Activated CD4-positive, alpha-beta T cell treated with anti-CD3 and anti-CD28 coated beads, Interleukin-2, amount 10 ng/mL, durations not matched to agents 7 days and 5 days (primary cell): ENCODE measurements around the gene GDF2. TPM values are rescaled to one million over a fixed set of nuclear protein-coding genes. Genes with fewer than 3 reads are reported as not detected.

ENCODE experiments used
- CTCF ChIA-PET: fragments of 350-600 bp; sonication (Branson Sonifier 250); formaldehyde crosslinking; loops from one replicate; lab custom pipeline; 2021; ENCODE audit warnings: antibody characterized with exemption; lab: Charles Lee
- POLR2A ChIA-PET: fragments of 350-600 bp; sonication (Branson Sonifier 250); formaldehyde crosslinking; loops from one replicate; lab custom pipeline; 2021; ENCODE audit warnings: antibody characterized with exemption; lab: Charles Lee
- DNase-seq: peaks from one replicate; pipeline ENCODE4 v3.0.0-alpha.2; 2020
- H3K27ac Mint-ChIP-seq: one replicate; pipeline ENCODE4 v1.8.0; 2021; ENCODE audit warnings: mild to moderate bottlenecking, moderate library complexity, mixed read lengths
- H3K27me3 Mint-ChIP-seq: one replicate; pipeline ENCODE4 v1.8.0; 2021; ENCODE audit warnings: mixed read lengths
- H3K36me3 Mint-ChIP-seq: one replicate; pipeline ENCODE4 v1.8.0; 2021; ENCODE audit warnings: low read depth, mixed read lengths
- H3K4me1 Mint-ChIP-seq: one replicate; pipeline ENCODE4 v1.8.0; 2021; ENCODE audit warnings: mixed read lengths
- H3K4me3 Mint-ChIP-seq: one replicate; pipeline ENCODE4 v1.8.0; 2021; ENCODE audit warnings: mild to moderate bottlenecking, moderate library complexity, mixed read lengths
- H3K9me3 Mint-ChIP-seq: one replicate; pipeline ENCODE4 v1.8.0; 2021; ENCODE audit warnings: mixed read lengths
- total RNA-seq, 2 experiments: library from RNA; stranded (reverse); gene quantifications; one replicate each; pipeline ENCODE4 v1.2.3, GENCODE V29; 2021

Gene GDF2
- total RNA-seq, 2 experiments from 2014 or later: not detected

DNA sequence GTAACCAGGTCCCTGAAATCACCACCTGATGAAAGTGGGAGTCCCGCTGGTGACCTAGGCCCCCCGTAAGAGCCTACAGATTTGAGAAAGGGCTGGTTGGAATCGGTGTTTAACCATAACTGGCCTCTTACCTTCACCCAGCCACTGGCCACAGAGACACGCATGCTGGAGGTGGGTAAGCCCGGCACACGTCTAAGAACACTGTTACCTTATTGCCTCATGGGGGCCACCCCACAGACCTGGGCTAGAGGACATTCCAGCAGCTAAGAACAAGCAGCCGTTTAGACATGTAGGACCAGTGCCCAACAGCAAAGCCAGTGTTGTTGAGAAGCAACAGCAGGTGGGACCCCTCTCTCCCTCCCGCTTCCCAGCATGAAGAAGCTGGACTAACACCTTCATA lies 2.5 kb upstream of the GDF2 start:
- ChIA-PET CTCF (no interaction called here), POLR2A (no interaction called here)
- no peak overlapping the region for H3K27ac Mint-ChIP-seq
- H3K36me3 Mint-ChIP-seq: no peaks in the 10 kb centered on the region
- H3K9me3 Mint-ChIP-seq: no peaks in the 10 kb centered on the region
- no peak overlapping the region for H3K4me3 Mint-ChIP-seq
- no peaks in the 10 kb centered on the region for H3K27me3 Mint-ChIP-seq
- no peak for DNase-seq
- no peaks in the 10 kb centered on the region for H3K4me1 Mint-ChIP-seq

DNA sequence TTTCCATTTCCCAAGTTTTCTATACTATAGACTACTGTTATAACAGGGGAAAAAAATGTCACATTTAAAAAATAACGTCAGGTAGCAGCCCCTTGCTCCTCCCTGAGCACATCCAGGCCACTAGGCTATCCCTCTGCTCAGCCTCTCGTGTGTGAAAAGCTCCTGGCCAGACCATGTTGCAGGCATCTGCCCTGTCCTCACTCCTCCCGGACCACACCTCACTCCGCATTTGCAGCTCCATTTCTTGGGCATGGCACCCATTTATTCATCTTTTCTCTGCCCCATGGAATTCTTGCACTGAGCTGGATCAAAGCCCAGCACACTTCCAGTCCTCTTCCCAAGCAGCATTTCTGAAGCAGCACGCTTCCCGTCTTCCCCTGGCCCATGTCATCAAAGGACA lies 1.4 kb upstream of the GDF2 start:
- Mint-ChIP-seq H3K9me3 (no peaks in the 10 kb centered on the region), H3K27me3 (no peaks in the 10 kb centered on the region), H3K27ac (no peak overlapping the region), H3K36me3 (no peaks in the 10 kb centered on the region), H3K4me1 (no peaks in the 10 kb centered on the region), H3K4me3 (no peak overlapping the region)
- ChIA-PET POLR2A (no interaction called here), CTCF (interaction anchor here (3.2 kb wide), 1 partner anchor 9 kb away, joined by 10 read pairs; no protein-coding TSS in a partner anchor)
- no peak for DNase-seq

DNA sequence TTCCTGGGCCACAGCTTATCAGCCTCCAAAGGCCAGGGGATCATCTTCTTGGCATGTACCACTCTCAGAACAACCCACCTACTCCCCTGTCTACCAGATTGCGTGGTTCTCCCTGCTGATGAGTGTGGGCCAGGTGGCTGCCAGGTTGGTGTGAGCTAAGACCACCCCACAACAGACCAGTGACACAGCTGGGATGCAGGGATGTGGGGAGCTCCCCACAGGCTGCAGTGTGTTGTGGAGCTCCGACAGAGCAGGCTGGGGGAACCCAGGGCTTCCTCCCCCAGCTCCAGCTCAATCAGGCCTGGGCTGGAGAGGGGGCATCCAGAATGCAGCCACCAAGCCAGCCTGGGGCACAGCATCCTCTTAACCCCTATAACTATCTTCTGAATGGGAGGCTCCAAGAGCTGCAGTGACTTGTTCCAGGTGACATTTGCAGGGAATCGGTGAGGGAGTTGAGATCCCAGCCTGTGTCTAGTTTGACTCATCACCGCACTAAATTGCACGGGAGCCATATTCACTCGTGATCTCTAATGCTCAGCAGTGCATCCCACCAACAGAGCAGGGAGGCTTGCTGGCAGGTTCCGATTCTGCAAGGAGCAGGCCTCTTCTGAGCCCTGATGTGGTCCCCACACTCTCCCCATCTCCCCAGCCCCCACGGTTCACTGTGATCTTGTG lies 596 bp upstream of the GDF2 start:
- Mint-ChIP-seq H3K4me3 (no peak overlapping the region), H3K9me3 (no peaks in the 10 kb centered on the region), H3K27ac (no peak overlapping the region), H3K27me3 (no peaks in the 10 kb centered on the region), H3K36me3 (no peaks in the 10 kb centered on the region), H3K4me1 (no peaks in the 10 kb centered on the region)
- no peak for DNase-seq
- POLR2A ChIA-PET: no interaction called here
- CTCF ChIA-PET: interaction anchor here (3.2 kb wide), 1 partner anchor 10 kb away, joined by 10 read pairs; no protein-coding TSS in a partner anchor

DNA sequence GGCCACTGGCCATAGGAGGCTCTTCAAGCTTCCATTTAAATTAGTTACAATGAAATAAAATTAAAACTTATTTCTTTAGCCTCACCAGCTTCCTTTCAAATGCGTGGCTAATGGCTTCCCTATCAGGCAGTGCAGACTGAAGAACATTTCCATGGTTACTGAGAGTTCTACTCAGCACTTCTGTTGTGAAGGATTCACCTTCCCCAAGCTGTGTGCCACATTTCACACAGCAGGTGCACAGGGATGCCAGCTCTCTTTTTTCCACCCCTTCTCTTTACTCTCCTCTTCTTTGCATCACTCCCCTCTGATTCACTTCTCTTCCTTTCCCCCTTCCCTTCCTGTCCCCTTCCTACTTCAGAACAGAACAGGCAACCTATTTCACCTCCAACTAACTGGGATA lies 833 bp downstream of the GDF2 start:
- no peaks in the 10 kb centered on the region for H3K36me3 Mint-ChIP-seq
- H3K9me3 Mint-ChIP-seq: no peaks in the 10 kb centered on the region
- H3K4me1 Mint-ChIP-seq: no peaks in the 10 kb centered on the region
- H3K27ac Mint-ChIP-seq: no peak overlapping the region
- H3K27me3 Mint-ChIP-seq: no peaks in the 10 kb centered on the region
- DNase-seq: no peak
- ChIA-PET CTCF (interaction anchor here (3.2 kb wide), 1 partner anchor 11 kb away, joined by 10 read pairs; no protein-coding TSS in a partner anchor), POLR2A (no interaction called here)
- no peak overlapping the region for H3K4me3 Mint-ChIP-seq

DNA sequence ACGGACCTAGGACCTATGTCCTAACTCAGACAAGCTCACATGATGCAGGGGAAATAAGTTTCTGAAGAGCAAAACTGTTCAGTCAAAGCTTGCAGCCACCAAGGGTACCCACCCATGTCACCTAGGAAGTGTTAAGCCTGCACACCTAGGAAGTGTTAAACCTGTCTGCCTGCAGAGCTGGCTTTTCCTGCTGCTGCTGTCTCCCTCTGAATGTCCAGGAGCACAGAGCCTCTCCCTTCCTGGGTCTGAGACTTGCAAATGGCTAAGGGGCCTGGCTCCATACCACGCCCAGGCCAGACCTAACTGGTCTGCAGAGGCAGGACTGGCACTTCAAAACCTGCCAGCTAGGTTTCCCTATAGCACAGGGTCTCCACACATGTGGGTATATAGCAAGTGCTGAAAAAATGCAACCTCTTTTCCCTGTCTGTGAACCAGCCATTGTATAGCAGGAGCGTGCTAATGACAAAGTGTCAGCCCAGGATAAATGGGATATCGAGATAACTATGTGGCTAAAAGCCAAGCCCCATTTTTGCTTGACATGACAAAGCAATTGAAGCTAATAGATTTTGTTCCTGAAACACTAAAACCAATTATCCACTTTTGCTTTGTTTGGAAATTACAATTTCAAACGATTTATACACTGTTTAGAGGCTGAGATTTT lies 1.5 kb downstream of the GDF2 start:
- ChIA-PET POLR2A (no interaction called here), CTCF (interaction anchor here (0.8 kb wide), 1 partner anchor 328 kb away, joined by 3 read pairs; no protein-coding TSS in a partner anchor)
- Mint-ChIP-seq H3K9me3 (peaks cover 4% of the 10 kb centered on the region), H3K36me3 (no peaks in the 10 kb centered on the region), H3K4me3 (no peak overlapping the region), H3K27ac (no peak overlapping the region), H3K27me3 (no peaks in the 10 kb centered on the region), H3K4me1 (no peaks in the 10 kb centered on the region)
- no peak for DNase-seq

DNA sequence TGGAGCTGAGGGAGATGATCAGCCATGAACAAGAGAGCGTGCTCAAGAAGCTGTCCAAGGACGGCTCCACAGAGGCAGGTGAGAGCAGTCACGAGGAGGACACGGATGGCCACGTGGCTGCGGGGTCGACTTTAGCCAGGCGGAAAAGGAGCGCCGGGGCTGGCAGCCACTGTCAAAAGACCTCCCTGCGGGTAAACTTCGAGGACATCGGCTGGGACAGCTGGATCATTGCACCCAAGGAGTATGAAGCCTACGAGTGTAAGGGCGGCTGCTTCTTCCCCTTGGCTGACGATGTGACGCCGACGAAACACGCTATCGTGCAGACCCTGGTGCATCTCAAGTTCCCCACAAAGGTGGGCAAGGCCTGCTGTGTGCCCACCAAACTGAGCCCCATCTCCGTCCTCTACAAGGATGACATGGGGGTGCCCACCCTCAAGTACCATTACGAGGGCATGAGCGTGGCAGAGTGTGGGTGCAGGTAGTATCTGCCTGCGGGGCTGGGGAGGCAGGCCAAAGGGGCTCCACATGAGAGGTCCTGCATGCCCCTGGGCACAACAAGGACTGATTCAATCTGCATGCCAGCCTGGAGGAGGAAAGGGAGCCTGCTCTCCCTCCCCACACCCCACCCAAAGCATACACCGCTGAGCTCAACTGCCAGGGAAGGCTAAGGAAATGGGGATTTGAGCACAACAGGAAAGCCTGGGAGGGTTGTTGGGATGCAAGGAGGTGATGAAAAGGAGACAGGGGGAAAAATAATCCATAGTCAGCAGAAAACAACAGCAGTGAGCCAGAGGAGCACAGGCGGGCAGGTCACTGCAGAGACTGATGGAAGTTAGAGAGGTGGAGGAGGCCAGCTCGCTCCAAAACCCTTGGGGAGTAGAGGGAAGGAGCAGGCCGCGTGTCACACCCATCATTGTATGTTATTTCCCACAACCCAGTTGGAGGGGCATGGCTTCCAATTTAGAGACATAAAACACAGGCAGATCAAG lies 3.3 kb downstream of the GDF2 start:
- H3K4me1 Mint-ChIP-seq: no peaks in the 10 kb centered on the region
- POLR2A ChIA-PET: no interaction called here
- H3K9me3 Mint-ChIP-seq: peaks cover 4% of the 10 kb centered on the region
- H3K4me3 Mint-ChIP-seq: no peak overlapping the region
- no peaks in the 10 kb centered on the region for H3K27me3 Mint-ChIP-seq
- no peaks in the 10 kb centered on the region for H3K36me3 Mint-ChIP-seq
- H3K27ac Mint-ChIP-seq: no peak overlapping the region
- DNase-seq: no peak
- CTCF ChIA-PET: no interaction called here

DNA sequence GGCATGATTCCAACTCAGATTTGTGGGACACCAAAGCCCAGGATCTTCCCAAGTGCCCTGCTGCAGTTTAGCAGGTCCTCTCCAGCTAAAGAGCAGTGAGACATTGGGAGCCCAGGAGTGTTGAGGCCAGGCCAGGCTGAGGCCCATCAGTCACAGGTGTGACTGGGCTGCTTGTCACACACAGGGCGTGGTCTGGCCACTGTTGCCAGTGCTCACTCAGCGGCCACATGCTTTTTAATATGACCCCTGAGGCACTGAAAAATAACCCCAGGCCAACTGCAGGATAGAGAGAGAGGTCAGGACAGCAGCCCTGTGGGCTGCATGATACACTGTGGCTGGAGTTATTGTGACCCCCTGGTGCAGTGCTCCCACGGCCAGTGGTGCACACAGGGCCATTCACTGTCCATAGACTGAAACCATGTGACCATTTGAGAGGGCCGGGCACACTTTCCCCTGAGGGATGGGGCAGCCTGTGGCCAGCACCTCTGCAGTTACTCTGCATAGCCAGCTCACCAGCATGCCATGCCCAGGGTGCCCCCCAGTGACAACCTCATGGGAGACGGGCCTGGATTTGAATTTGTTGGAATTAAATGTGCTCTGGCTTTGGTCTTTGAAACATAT lies 4.2 kb downstream of the GDF2 start:
- POLR2A ChIA-PET: no interaction called here
- Mint-ChIP-seq H3K27me3 (no peaks in the 10 kb centered on the region), H3K4me3 (no peak overlapping the region), H3K9me3 (peaks cover 4% of the 10 kb centered on the region), H3K4me1 (no peaks in the 10 kb centered on the region), H3K36me3 (no peaks in the 10 kb centered on the region), H3K27ac (no peak overlapping the region)
- CTCF ChIA-PET: no interaction called here
- DNase-seq: no peak

DNA sequence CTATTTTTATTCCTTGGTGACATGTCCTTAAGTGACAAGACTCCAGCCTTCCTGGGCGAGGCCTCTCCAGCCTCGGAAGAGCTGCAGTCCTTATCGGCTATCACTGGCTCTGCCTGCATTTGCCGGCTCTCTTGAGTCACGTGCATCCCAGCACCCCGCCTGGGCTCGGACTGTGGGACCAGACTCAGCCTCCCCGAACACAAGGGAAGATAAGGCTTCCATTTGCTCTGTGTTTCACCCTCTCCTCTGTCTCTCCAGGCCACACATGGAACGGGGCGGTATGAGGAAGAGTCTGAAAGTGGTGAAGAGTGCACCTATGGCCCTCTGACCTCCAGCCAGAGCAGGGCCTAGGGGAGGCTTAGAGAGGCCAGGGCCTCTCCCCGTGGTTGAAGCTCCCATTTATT lies 4.7 kb downstream of the GDF2 start:
- Mint-ChIP-seq H3K9me3 (peaks cover 4% of the 10 kb centered on the region), H3K36me3 (no peaks in the 10 kb centered on the region), H3K4me3 (no peak overlapping the region), H3K27ac (no peak overlapping the region), H3K27me3 (no peaks in the 10 kb centered on the region), H3K4me1 (no peaks in the 10 kb centered on the region)
- no peak for DNase-seq
- POLR2A ChIA-PET: no interaction called here
- CTCF ChIA-PET: no interaction called here

DNA sequence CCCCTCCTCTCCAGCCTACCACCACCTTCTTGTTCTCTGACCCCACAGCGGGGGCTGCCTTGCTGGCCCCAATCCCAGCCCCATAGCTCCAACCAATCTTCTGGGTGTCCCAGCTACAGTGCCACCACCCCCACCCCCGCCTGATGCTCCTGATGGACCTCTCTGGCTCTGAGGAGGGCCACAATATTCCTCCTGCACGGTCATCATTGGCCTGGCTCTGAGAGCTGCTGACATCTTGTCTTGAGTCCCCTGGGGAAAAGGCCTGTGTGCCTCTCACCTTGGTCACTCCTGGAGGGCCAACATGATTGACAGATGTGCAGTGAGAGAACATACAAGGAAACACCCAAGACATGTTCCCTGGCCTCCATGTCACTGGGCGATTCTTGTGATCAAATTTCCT lies 7.6 kb downstream of the GDF2 start:
- H3K4me3 Mint-ChIP-seq: no peak overlapping the region
- H3K4me1 Mint-ChIP-seq: no peaks in the 10 kb centered on the region
- DNase-seq: no peak
- CTCF ChIA-PET: no interaction called here
- H3K36me3 Mint-ChIP-seq: no peaks in the 10 kb centered on the region
- no peaks in the 10 kb centered on the region for H3K27me3 Mint-ChIP-seq
- H3K9me3 Mint-ChIP-seq: peaks cover 4% of the 10 kb centered on the region
- no peak overlapping the region for H3K27ac Mint-ChIP-seq
- POLR2A ChIA-PET: no interaction called here

DNA sequence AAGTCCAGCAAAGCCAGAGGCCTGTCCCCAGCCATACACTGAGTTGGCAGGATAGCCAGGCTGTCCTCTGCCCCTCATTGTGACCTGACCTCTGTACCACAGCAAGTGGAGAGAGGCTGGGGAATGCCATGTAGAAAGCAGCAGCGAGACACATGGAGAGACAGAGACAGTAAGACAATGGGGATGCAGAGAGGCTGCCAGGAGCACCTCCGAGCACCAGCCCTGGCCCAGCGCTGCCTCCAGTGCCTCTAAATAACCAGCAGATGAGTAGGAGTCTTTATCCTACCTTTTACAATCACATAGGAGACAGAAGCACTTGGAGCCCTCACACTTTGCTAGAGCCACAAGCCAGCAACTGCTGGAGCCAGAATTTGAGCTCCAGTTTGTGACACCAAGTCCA lies 8.1 kb downstream of the GDF2 start:
- Mint-ChIP-seq H3K36me3 (no peaks in the 10 kb centered on the region), H3K27me3 (no peaks in the 10 kb centered on the region), H3K4me1 (no peaks in the 10 kb centered on the region), H3K4me3 (no peak overlapping the region), H3K9me3 (peaks cover 4% of the 10 kb centered on the region), H3K27ac (no peak overlapping the region)
- CTCF ChIA-PET: no interaction called here
- POLR2A ChIA-PET: no interaction called here
- no peak for DNase-seq

DNA sequence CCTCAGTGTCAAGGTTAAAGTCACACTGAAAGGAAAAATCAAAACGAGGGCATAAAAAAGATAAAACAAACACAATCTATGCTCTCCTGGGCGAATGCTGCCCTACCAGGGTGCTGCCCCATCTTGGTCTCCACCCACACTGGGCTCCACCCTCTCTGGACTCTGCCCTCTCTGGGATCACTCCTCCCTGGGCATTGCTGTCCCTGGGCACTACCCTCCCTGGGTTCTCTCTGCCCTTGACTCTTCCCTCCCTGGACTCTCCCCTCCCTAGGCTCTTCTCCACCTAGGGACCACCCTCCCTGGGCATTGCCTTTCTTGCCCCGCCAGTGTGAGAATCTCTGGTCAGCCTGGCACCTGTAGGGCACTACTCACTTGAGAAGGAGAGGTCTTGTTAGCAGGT lies 8.6 kb downstream of the GDF2 start:
- no peak overlapping the region for H3K4me3 Mint-ChIP-seq
- DNase-seq: no peak
- ChIA-PET CTCF (no interaction called here), POLR2A (no interaction called here)
- peaks cover 4% of the 10 kb centered on the region for H3K9me3 Mint-ChIP-seq
- H3K4me1 Mint-ChIP-seq: no peaks in the 10 kb centered on the region
- H3K27ac Mint-ChIP-seq: no peak overlapping the region
- H3K27me3 Mint-ChIP-seq: no peaks in the 10 kb centered on the region
- H3K36me3 Mint-ChIP-seq: no peaks in the 10 kb centered on the region

DNA sequence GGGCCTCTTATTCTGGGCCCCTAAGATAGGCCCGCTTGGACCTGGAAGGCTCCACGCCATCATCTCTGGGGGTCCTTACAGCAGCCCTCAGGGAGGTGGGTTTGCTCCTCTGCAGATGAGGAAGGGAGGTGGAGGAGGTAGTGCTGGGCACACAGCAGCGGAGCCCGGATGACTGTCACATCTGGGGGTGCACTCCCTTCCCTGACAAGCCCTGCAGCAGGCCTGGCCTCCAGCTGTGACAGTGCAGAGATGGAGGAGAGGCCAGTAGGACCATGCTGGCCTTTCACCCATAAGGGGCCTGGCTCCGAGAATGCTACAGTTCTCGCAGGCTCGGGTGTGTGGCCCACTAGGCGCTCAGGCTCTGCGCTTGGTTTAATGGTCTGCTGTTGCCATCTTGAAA lies 9.2 kb downstream of the GDF2 start:
- no peaks in the 10 kb centered on the region for H3K36me3 Mint-ChIP-seq
- CTCF ChIA-PET: no interaction called here
- no peak overlapping the region for H3K27ac Mint-ChIP-seq
- no peaks in the 10 kb centered on the region for H3K27me3 Mint-ChIP-seq
- DNase-seq: no peak
- peaks cover 4% of the 10 kb centered on the region for H3K9me3 Mint-ChIP-seq
- H3K4me1 Mint-ChIP-seq: no peaks in the 10 kb centered on the region
- H3K4me3 Mint-ChIP-seq: no peak overlapping the region
- POLR2A ChIA-PET: no interaction called here
